Lower leg skin (tissue), 4 donors: Measurements from ENCODE around the gene SRD5A1. TPM values are rescaled to one million over a fixed set of nuclear protein-coding genes. Genes with fewer than 3 reads are reported as not detected.
"Not testable (repeated sequence)": the region's sequence is repeated elsewhere in the genome, so short reads cannot be mapped to it uniquely, and the experiment has no call there.

Source experiments
- DNase-seq, 2 donors: peaks; one replicate each; pipeline ENCODE4 v3.0.0-alpha.2; 2019; ENCODE audit warnings: low spot score in 2 of 2
- H3K4me3 ChIP-seq: fragments of 200-600 bp; sonication (generic); 2 replicates; pipeline ENCODE4 v1.5.1; 2017; ENCODE audit warnings: mild to moderate bottlenecking, low read depth; ENCODE audit not compliant: poor library complexity, severe bottlenecking
- POLR2A ChIP-seq, 2 donors: fragments of 450-650 bp; IDR thresholded peaks; one replicate each; pipeline ENCODE4 v1.6.1; 2016 to 2017; ENCODE audit warnings: antibody characterized with exemption in 2 of 2, mild to moderate bottlenecking in 1 of 2, moderate library complexity in 1 of 2
- WGBS, 2 donors: methylation state at CpG; one replicate each; pipeline ENCODE4 v1.1.5; 2018; 5-methylcytosine and 5-hydroxymethylcytosine counted together
- intact Hi-C: fragments of 100-400 bp; cut with DNase I; formaldehyde crosslinking; loops from one replicate; pipeline ENCODE4 v1.15.0; 2023; ENCODE audit warnings: low total_unique reads
- total RNA-seq, 4 donors: library from RNA; depleted of rRNA; stranded (reverse); fragments of >200 nt; gene quantifications; one replicate each; pipeline ENCODE4 v1.1.0, GENCODE V29; 2016
- TF ChIP-seq, protein P1 (sequence below), 3 donors: fragments of 450-650 bp; IDR thresholded peaks; one replicate each; pipeline ENCODE4 v1.5.1; 2016; ENCODE audit warnings: antibody characterized with exemption in 3 of 3, mild to moderate bottlenecking in 3 of 3, moderate library complexity in 2 of 3

Gene SRD5A1
- total RNA-seq, 4 donors from 2014 or later = 83.1 to 155 (median 98.4) TPM

- no peak for DNase-seq
- no peak overlapping the region for H3K4me3 ChIP-seq
These were observed 3.8 kb downstream of the SRD5A1 start for GRCh38 chr5:6637022-6637421.

GRCh38 chr5:6637590-6637989 is 4.3 kb downstream of the SRD5A1 start:
- 76 to 79% methylated on average over 6 of the region's 6 CpGs for WGBS, 2 donors
- DNase-seq = no peak
- H3K4me3 ChIP-seq = no peak overlapping the region
- intact Hi-C loops = loop anchor here (5.0 kb wide), 1 partner anchor 70 kb away; no protein-coding TSS in a partner anchor
- TF ChIP-seq, protein P1, sequence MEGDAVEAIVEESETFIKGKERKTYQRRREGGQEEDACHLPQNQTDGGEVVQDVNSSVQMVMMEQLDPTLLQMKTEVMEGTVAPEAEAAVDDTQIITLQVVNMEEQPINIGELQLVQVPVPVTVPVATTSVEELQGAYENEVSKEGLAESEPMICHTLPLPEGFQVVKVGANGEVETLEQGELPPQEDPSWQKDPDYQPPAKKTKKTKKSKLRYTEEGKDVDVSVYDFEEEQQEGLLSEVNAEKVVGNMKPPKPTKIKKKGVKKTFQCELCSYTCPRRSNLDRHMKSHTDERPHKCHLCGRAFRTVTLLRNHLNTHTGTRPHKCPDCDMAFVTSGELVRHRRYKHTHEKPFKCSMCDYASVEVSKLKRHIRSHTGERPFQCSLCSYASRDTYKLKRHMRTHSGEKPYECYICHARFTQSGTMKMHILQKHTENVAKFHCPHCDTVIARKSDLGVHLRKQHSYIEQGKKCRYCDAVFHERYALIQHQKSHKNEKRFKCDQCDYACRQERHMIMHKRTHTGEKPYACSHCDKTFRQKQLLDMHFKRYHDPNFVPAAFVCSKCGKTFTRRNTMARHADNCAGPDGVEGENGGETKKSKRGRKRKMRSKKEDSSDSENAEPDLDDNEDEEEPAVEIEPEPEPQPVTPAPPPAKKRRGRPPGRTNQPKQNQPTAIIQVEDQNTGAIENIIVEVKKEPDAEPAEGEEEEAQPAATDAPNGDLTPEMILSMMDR (IDR thresholded peaks at IDR 0.05) = no peak
- TF ChIP-seq POLR2A (IDR thresholded peaks at IDR 0.05) = no peak

More at GRCh38 chr5:6637022-6637421, 3.8 kb downstream of the SRD5A1 start:
- intact Hi-C loops = loop anchor here (5.0 kb wide), 1 partner anchor 70 kb away; no protein-coding TSS in a partner anchor
- 68 to 85% methylated on average over 10 of the region's 10 CpGs for WGBS, 2 donors
- no peak for TF ChIP-seq POLR2A (IDR thresholded peaks at IDR 0.05)
- TF ChIP-seq, protein P1 (IDR thresholded peaks at IDR 0.05) = no peak

DNA sequence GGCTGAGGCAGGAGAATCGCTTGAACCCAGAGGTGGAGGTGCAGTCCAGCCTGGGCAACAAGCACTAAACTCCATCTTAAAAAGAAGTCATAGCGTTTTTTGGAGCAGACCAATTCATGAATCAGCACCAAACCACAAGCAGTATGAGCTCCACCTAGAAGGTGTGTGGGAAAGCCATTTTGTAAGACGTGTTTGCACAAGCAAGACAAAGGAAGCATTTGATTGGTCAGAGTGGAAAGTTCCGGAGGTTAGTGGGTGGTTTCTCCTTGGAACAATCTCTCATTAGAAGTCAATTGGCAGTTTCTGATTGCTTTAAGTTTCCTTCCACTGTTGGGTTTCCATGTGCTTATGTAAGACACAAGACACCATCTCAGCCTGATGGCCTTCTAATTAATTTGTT is 5.0 kb downstream of the SRD5A1 start:
- WGBS, 2 donors = 37 to 66% methylated on average over 4 of the region's 4 CpGs
- no peak overlapping the region for H3K4me3 ChIP-seq
- TF ChIP-seq, protein P1 (IDR thresholded peaks at IDR 0.05) = no peak
- TF ChIP-seq POLR2A (IDR thresholded peaks at IDR 0.05) = no peak
- intact Hi-C loops = loop anchor here (5.0 kb wide), 1 partner anchor 69 kb away; no protein-coding TSS in a partner anchor
- DNase-seq = no peak

DNA sequence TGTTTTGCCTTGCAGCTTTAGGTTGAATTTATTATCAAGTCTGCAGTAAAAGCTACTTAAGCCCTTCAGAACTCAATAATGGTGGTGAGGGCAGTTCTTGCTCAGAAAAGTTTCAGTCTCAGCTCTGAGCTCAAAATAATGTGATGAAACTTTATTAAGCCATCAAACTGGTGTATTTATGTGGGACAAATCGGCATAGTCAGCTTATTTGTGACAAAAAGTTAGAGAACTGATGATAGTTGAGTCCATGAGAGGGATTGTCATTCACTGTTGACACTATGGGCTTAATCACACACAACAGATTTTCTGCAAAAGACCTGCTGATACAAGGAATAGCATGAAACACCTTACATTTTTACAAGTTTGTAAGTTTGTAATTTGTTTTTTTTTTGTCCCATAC is 9.4 kb downstream of the SRD5A1 start:
- H3K4me3 ChIP-seq = no peak overlapping the region
- WGBS, 2 donors = 78 to 80% methylated on average over 1 of the region's 1 CpG
- no peak for DNase-seq
- intact Hi-C loops = no loop called here
- TF ChIP-seq, protein P1 (IDR thresholded peaks at IDR 0.05) = no peak
- no peak for TF ChIP-seq POLR2A (IDR thresholded peaks at IDR 0.05)

GRCh38 chr5:6644794-6645241 is 11.6 kb downstream of the SRD5A1 start:
- DNase-seq = no peak
- intact Hi-C loops = no loop called here
- WGBS, 2 donors = 89 to 92% methylated on average over 6 of the region's 6 CpGs
- H3K4me3 ChIP-seq = no peak overlapping the region
- no peak for TF ChIP-seq POLR2A (IDR thresholded peaks at IDR 0.05)
- TF ChIP-seq, protein P1 (IDR thresholded peaks at IDR 0.05) = no peak

DNA sequence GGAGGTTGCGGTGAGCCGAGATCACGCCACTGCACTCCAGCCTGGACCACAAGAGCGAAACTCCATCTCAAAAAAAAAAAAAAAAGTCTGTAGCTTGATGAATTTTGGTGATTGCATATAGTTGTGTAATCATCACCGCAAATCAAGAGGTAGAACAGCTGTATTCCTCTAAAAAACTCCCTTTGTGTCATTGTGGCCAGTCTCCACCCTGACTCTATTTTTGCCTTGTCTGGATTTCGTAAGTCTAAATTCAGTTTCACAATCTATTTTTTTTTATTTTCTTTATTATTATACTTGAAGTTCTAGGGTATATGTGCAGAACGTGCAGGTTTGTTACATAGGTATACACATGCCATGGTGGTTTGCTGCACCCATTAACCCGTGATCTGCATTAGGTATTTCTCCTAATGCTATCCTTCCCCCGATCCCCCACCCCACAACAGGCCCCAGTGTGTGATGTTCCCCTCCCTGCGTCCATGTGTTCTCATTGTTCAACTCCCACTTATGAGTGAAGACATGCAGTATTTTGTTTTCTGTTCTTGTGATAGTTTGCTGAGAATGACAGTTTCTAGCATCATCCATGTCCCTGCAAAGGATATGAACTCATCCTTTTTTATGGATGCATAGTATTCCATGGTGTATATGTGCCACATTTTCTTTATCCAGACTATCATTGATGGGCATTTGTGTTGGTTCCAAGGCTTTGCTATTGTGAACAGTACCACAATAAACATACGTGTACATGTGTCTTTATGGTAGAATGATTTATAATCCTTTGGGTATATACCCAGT is 12.5 kb downstream of the SRD5A1 start:
- H3K4me3 ChIP-seq, intact Hi-C loops: not testable (repeated sequence)

More for the DNA sequence above, 12.5 kb downstream of the SRD5A1 start:
- WGBS, 2 donors = 91 to 94% methylated on average over 11 of the region's 11 CpGs
- not testable (repeated sequence) for DNase-seq
